Calu3 (cell line): ENCODE measurements around the gene HSD17B13. TPM values are rescaled to one million over a fixed set of nuclear protein-coding genes. Genes with fewer than 3 reads are reported as not detected.

Source experiments
- BruUV-seq: library from RNA; stranded (reverse); fragments of 400-500 nt; replicated peaks from 2 replicates; lab custom pipeline; 2021; lab: Mats Ljungman, UMichigan
- CTCF ChIA-PET: fragments of 300-600 bp; sonication (Branson Sonifier 250); formaldehyde crosslinking; loops from one replicate; lab custom pipeline; 2022; ENCODE audit warnings: antibody characterized with exemption; lab: Charles Lee
- DNase-seq: peaks from one replicate; pipeline ENCODE4 v3.0.0; 2022
- H3K27ac Mint-ChIP-seq: one replicate; pipeline ENCODE4 v1.8.0; 2022; ENCODE audit warnings: mixed read lengths; ENCODE audit not compliant: unreplicated experiment
- H3K27me3 Mint-ChIP-seq: one replicate; pipeline ENCODE4 v1.8.0; 2022; ENCODE audit warnings: mixed read lengths; ENCODE audit not compliant: unreplicated experiment
- H3K36me3 Mint-ChIP-seq: one replicate; pipeline ENCODE4 v1.8.0; 2022; ENCODE audit warnings: mild to moderate bottlenecking, moderate library complexity, mixed read lengths; ENCODE audit not compliant: insufficient read depth, unreplicated experiment
- H3K4me1 Mint-ChIP-seq: one replicate; pipeline ENCODE4 v1.8.0; 2022; ENCODE audit warnings: mild to moderate bottlenecking, low read depth, mixed read lengths; ENCODE audit not compliant: unreplicated experiment
- H3K4me3 Mint-ChIP-seq: one replicate; pipeline ENCODE4 v1.8.0; 2022; ENCODE audit warnings: mild to moderate bottlenecking, low read depth, moderate library complexity, mixed read lengths; ENCODE audit not compliant: unreplicated experiment
- H3K9me3 Mint-ChIP-seq: one replicate; pipeline ENCODE4 v1.8.0; 2022; ENCODE audit warnings: low read depth, mixed read lengths; ENCODE audit not compliant: unreplicated experiment
- intact Hi-C: fragments of 100-400 bp; cut with micrococcal nuclease; formaldehyde crosslinking; loops from one replicate; pipeline ENCODE4 v1.10.0; 2022; ENCODE audit not compliant: unreplicated experiment
- total RNA-seq: library from RNA; stranded (reverse); gene quantifications from 2 replicates; pipeline ENCODE4 v1.2.3, GENCODE V29; 2022
- TF ChIP-seq, protein P1 (sequence below): fragments of 200-600 bp; IDR thresholded peaks from one replicate; pipeline ENCODE4 v1.8.0; 2022; ENCODE audit warnings: antibody characterized with exemption; ENCODE audit not compliant: unreplicated experiment

The HSD17B13 gene
- total RNA-seq, 1 experiment from 2014 or later: not detected

DNA sequence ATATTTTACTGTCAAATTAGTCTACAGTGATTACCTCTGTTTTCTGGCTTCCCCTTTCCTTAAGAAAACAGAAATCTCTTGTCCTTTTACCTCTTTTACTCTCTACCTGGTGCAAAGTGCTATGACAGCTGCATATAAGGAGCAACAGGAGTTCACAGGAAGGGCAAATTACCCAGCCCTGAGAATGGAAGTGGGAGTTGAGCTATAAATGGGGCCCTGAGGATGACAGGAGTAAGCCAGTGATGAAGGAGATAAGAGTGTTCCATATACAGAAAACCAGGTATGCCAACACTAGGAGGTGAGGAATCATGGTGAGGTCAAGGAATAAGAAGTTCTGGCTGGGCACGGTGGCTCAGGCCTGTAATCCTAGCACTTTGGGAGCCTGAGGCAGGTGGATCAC, 4.5 kb upstream of the HSD17B13 start:
- no peak overlapping the region for H3K27ac Mint-ChIP-seq
- DNase-seq: no peak
- no peaks in the 10 kb centered on the region for H3K27me3 Mint-ChIP-seq
- H3K9me3 Mint-ChIP-seq: peaks cover 2% of the 10 kb centered on the region
- no peaks in the 10 kb centered on the region for H3K4me1 Mint-ChIP-seq
- peaks cover 4% of the 10 kb centered on the region for H3K36me3 Mint-ChIP-seq
- TF ChIP-seq, protein P1, sequence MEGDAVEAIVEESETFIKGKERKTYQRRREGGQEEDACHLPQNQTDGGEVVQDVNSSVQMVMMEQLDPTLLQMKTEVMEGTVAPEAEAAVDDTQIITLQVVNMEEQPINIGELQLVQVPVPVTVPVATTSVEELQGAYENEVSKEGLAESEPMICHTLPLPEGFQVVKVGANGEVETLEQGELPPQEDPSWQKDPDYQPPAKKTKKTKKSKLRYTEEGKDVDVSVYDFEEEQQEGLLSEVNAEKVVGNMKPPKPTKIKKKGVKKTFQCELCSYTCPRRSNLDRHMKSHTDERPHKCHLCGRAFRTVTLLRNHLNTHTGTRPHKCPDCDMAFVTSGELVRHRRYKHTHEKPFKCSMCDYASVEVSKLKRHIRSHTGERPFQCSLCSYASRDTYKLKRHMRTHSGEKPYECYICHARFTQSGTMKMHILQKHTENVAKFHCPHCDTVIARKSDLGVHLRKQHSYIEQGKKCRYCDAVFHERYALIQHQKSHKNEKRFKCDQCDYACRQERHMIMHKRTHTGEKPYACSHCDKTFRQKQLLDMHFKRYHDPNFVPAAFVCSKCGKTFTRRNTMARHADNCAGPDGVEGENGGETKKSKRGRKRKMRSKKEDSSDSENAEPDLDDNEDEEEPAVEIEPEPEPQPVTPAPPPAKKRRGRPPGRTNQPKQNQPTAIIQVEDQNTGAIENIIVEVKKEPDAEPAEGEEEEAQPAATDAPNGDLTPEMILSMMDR: no peak
- CTCF ChIA-PET: no interaction called here
- no TSS peak for BruUV-seq
- H3K4me3 Mint-ChIP-seq: no peak overlapping the region
- intact Hi-C loops: no loop called here

DNA sequence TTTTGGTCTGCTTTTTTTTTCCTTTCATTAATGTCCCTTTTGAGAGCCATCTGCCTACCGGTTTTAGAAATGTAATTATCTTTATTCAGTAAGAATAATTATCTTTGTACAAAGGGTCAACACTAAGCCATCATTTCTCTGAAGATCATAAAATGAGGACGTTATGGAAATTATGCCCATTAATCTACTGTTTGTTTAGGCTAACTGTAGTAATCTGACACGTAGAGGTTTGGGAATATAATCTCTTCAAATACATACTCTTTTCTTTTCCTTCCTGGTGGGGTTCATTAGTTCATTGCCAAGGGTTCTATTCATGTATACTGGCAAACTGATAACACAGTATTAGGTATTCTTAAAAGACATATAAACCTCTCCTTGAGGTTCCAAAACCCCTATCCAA, 3.8 kb upstream of the HSD17B13 start:
- CTCF ChIA-PET: no interaction called here
- no peak overlapping the region for H3K4me3 Mint-ChIP-seq
- no peak overlapping the region for H3K27ac Mint-ChIP-seq
- TF ChIP-seq, protein P1: no peak
- H3K36me3 Mint-ChIP-seq: peaks cover 4% of the 10 kb centered on the region
- no peaks in the 10 kb centered on the region for H3K4me1 Mint-ChIP-seq
- no peaks in the 10 kb centered on the region for H3K27me3 Mint-ChIP-seq
- no peaks in the 10 kb centered on the region for H3K9me3 Mint-ChIP-seq
- intact Hi-C loops: no loop called here
- no peak for DNase-seq
- no TSS peak for BruUV-seq

DNA sequence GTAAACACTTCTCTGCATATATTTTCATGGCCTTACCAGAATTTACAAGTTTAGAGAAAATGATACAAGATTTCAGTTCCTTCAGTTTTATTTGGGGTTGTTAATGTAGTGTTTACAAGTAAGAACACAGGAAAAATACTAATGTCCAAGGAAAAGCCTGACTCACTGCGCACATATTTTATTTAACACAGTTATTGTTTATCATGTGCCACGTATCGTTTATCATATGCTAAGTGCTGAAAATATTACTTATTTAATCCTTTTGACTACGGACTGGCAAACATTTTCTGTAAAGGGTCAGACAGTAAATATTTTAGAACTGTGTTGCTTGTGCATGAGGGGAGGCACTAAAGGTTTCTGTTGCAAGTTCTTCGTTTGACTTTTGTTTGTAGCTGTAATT, 794 bp downstream of the HSD17B13 start:
- no peak for DNase-seq
- CTCF ChIA-PET: no interaction called here
- intact Hi-C loops: no loop called here
- Mint-ChIP-seq H3K36me3 (no peaks in the 10 kb centered on the region), H3K27me3 (no peaks in the 10 kb centered on the region), H3K9me3 (no peaks in the 10 kb centered on the region), H3K4me1 (no peaks in the 10 kb centered on the region), H3K4me3 (no peak overlapping the region), H3K27ac (no peak overlapping the region)
- TF ChIP-seq, protein P1: no peak
- BruUV-seq: no TSS peak

DNA sequence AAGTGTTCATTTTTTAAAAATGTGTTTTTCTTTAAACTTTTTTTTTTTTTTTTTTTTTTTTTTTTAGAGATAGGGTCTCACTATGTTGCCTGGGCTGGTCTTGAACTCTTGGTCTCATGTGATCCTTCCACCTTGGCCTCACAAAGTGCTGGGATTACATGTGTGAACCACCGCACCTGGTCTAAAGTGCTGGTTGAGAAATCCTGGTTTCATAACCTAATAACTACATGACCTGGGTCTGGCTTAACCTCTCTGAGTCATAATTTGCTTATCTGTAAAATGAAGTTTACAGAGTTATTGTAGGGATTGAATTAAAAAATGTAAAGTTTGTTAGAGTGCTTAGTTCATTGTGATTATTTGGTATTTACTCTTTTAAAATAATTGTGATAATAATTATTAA, 5.2 kb downstream of the HSD17B13 start:
- intact Hi-C loops: no loop called here
- CTCF ChIA-PET: interaction anchor here (0.7 kb wide), 1 partner anchor 594 kb away, joined by 11 read pairs; no protein-coding TSS in a partner anchor
- Mint-ChIP-seq H3K27ac (no peak overlapping the region), H3K4me3 (no peak overlapping the region), H3K4me1 (no peaks in the 10 kb centered on the region), H3K27me3 (no peaks in the 10 kb centered on the region), H3K9me3 (no peaks in the 10 kb centered on the region), H3K36me3 (no peaks in the 10 kb centered on the region)
- peak; percentile 7 for DNase-seq
- TF ChIP-seq, protein P1: no peak
- no TSS peak for BruUV-seq
